Astrocyte (in vitro differentiated cells and primary cell): ENCODE measurements around the gene SLC25A48. TPM values are rescaled to one million over a fixed set of nuclear protein-coding genes. Genes with fewer than 3 reads are reported as not detected.
A peak's percentile ranks its signal among the peaks of the same experiment; 100 is the strongest.

Source experiments
- DNase-seq: peaks from one replicate; pipeline ENCODE4 v3.0.0-alpha.2; 2010; ENCODE audit warnings: low read depth
- FAIRE-seq: peaks from 2 replicates; lab custom pipeline; 2011; peaks lifted over from hg19 to GRCh38; lab: Jason Lieb, UNC
- H2AFZ ChIP-seq: 2 replicates; pipeline ENCODE4 v1.6.0; 2012; ENCODE audit warnings: low read depth, low read length, inconsistent platforms
- H3K27ac ChIP-seq: 2 replicates; pipeline ENCODE4 v1.5.1; 2011; ENCODE audit warnings: low read depth, low read length, inconsistent platforms
- H3K27me3 ChIP-seq: 2 replicates; pipeline ENCODE4 v1.6.0; 2011; ENCODE audit warnings: low read length, inconsistent platforms; ENCODE audit not compliant: insufficient read depth
- H3K36me3 ChIP-seq: 2 replicates; pipeline ENCODE4 v1.5.1; 2011; ENCODE audit warnings: low read length, inconsistent platforms; ENCODE audit not compliant: insufficient read depth
- H3K4me1 ChIP-seq: 2 replicates; pipeline ENCODE4 v1.5.1; 2011; ENCODE audit warnings: low read length, inconsistent platforms; ENCODE audit not compliant: insufficient read depth
- H3K4me2 ChIP-seq: 2 replicates; pipeline ENCODE4 v1.6.0; 2012; ENCODE audit warnings: low read length, inconsistent platforms
- H3K4me3 ChIP-seq: 2 replicates; pipeline ENCODE4 v1.5.1; 2011; ENCODE audit warnings: low read depth, mild to moderate bottlenecking, low read length, inconsistent platforms; ENCODE audit not compliant: insufficient read depth
- H3K79me2 ChIP-seq: 2 replicates; pipeline ENCODE4 v1.6.0; 2012; ENCODE audit warnings: mild to moderate bottlenecking, low read length, inconsistent platforms; ENCODE audit not compliant: insufficient read depth
- H3K9ac ChIP-seq: 2 replicates; pipeline ENCODE4 v1.6.0; 2012; ENCODE audit warnings: mild to moderate bottlenecking, low read length, inconsistent platforms
- H3K9me3 ChIP-seq: 2 replicates; pipeline ENCODE4 v1.5.1; 2012; ENCODE audit warnings: low read depth, mild to moderate bottlenecking, low read length, inconsistent platforms; ENCODE audit not compliant: insufficient read depth
- H4K20me1 ChIP-seq: 2 replicates; pipeline ENCODE4 v1.6.0; 2012; ENCODE audit warnings: low read length, inconsistent platforms; ENCODE audit not compliant: insufficient read depth
- H3K27ac Mint-ChIP-seq: one replicate; pipeline ENCODE4 v1.8.0; 2021; ENCODE audit warnings: mild to moderate bottlenecking, mixed read lengths; ENCODE audit not compliant: unreplicated experiment
- H3K27me3 Mint-ChIP-seq: one replicate; pipeline ENCODE4 v1.8.0; 2021; ENCODE audit warnings: low read depth, mixed read lengths; ENCODE audit not compliant: unreplicated experiment
- H3K36me3 Mint-ChIP-seq: one replicate; pipeline ENCODE4 v1.8.0; 2021; ENCODE audit warnings: low read depth, mixed read lengths; ENCODE audit not compliant: unreplicated experiment
- H3K4me1 Mint-ChIP-seq: one replicate; pipeline ENCODE4 v1.8.0; 2021; ENCODE audit warnings: low read depth, mixed read lengths; ENCODE audit not compliant: unreplicated experiment
- H3K4me3 Mint-ChIP-seq: one replicate; pipeline ENCODE4 v1.8.0; 2021; ENCODE audit warnings: mild to moderate bottlenecking, moderate library complexity, mixed read lengths; ENCODE audit not compliant: unreplicated experiment
- H3K9me3 Mint-ChIP-seq: one replicate; pipeline ENCODE4 v1.8.0; 2021; ENCODE audit warnings: mild to moderate bottlenecking, mixed read lengths; ENCODE audit not compliant: unreplicated experiment
- CTCF ChIP-seq: IDR thresholded peaks from 2 replicates; pipeline ENCODE4 v1.5.1; 2011; ENCODE audit warnings: low read depth, mild to moderate bottlenecking, inconsistent platforms, low read length, moderate library complexity; ENCODE audit not compliant: insufficient read depth
- EZH2 ChIP-seq: IDR thresholded peaks from 2 replicates; pipeline ENCODE4 v1.6.1; 2012; ENCODE audit warnings: mild to moderate bottlenecking, low read length, inconsistent platforms; ENCODE audit not compliant: insufficient read depth
- total RNA-seq: library from RNA; stranded (reverse); gene quantifications from 2 replicates; pipeline ENCODE4 v1.2.1, GENCODE V29; 2021

Gene SLC25A48
- total RNA-seq, 1 donor from 2014 or later = not detected

DNA sequence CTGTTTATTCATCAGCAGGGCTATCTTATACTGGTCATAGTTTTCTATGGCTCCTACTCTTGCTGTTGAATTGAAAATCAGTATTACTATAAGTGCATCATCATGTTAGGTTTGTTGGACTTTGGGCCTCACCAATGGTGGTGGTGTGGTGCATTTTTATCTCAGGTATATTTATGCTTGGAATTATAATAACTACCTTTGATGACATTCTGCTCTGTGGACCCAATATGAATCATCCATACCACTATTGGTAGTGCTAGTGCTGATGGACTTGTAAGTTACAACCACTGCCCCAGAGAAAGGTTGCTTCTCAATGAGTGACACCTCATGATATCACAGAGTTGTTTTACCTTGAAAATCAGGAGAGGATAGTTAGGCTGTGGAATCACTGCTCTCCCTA lies 33.1 kb downstream of the SLC25A48 start:
- H3K79me2 ChIP-seq = no peaks in the 10 kb centered on the region
- H3K4me3 Mint-ChIP-seq = no peak overlapping the region
- no peak overlapping the region for H3K27ac Mint-ChIP-seq
- H3K9me3 ChIP-seq = no peaks in the 10 kb centered on the region
- TF ChIP-seq EZH2 = no peak
- no peak for TF ChIP-seq CTCF
- H3K4me1 Mint-ChIP-seq = no peaks in the 10 kb centered on the region
- H3K36me3 ChIP-seq = no peaks in the 10 kb centered on the region
- no peak overlapping the region for H3K4me2 ChIP-seq
- H2AFZ ChIP-seq = no peak overlapping the region
- no peaks in the 10 kb centered on the region for H3K36me3 Mint-ChIP-seq
- DNase-seq (no peak), FAIRE-seq (peak; percentile 34)
- no peak overlapping the region for H3K4me3 ChIP-seq
- H3K9me3 Mint-ChIP-seq = peaks cover 3% of the 10 kb centered on the region
- no peak overlapping the region for H3K9ac ChIP-seq
- H3K4me1 ChIP-seq = no peaks in the 10 kb centered on the region
- no peak overlapping the region for H3K27ac ChIP-seq
- H3K27me3 Mint-ChIP-seq = peaks cover 38% of the 10 kb centered on the region
- peaks cover 13% of the 10 kb centered on the region for H3K27me3 ChIP-seq
- H4K20me1 ChIP-seq = no peaks in the 10 kb centered on the region

DNA sequence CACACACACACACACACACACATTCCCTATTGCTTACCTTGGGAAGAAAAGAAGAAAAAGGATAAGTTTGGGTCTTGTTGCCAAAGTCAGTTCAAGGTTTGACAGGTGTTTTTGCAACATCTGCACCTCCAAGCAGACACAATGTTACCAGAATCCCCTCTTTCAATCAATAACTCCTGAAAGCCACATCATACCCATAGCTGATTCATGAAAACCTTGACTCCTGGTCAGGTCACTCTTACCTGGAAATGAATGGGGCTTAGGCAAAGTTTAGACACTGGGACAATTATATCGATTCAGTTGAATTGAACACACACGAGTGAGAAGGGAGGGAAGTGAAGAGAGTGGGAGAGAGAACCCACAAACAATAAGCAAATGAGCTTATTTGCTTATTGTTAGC lies 34.2 kb downstream of the SLC25A48 start:
- H3K9me3 ChIP-seq = no peaks in the 10 kb centered on the region
- no peaks in the 10 kb centered on the region for H3K4me1 ChIP-seq
- Mint-ChIP-seq H3K9me3 (peaks cover 2% of the 10 kb centered on the region), H3K4me3 (no peak overlapping the region), H3K27ac (no peak overlapping the region), H3K27me3 (peaks cover 38% of the 10 kb centered on the region), H3K36me3 (no peaks in the 10 kb centered on the region), H3K4me1 (no peaks in the 10 kb centered on the region)
- H3K27ac ChIP-seq = no peak overlapping the region
- FAIRE-seq = no peak
- no peak overlapping the region for H2AFZ ChIP-seq
- no peaks in the 10 kb centered on the region for H3K36me3 ChIP-seq
- no peak for TF ChIP-seq EZH2
- TF ChIP-seq CTCF = no peak
- H3K27me3 ChIP-seq = peaks cover 15% of the 10 kb centered on the region
- H3K4me2 ChIP-seq = no peak overlapping the region
- no peaks in the 10 kb centered on the region for H3K79me2 ChIP-seq
- H4K20me1 ChIP-seq = no peaks in the 10 kb centered on the region
- DNase-seq = no peak
- H3K9ac ChIP-seq = no peak overlapping the region
- no peak overlapping the region for H3K4me3 ChIP-seq

DNA sequence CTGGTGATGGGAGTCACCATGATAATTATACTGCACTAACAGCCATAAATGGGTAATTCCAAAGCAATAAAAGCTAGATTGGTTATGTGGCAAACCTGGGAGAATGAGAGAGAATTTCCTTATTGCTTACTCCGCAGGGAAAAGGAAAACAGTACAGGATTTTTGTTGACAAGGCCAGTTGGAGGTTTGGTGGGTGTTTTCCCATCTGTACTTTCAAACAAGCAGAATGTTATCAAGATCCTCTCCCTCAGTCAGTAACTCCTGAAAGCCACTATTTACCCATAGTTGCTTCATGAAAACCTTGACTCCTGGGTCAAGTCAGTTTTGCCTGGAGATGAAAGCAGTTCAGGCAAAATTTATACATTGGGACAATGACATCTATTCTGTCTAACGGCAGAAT lies 34.8 kb downstream of the SLC25A48 start:
- Histone ChIP-seq H3K36me3 (no peaks in the 10 kb centered on the region), H3K4me2 (no peak overlapping the region), H3K79me2 (no peaks in the 10 kb centered on the region), H4K20me1 (no peaks in the 10 kb centered on the region), H3K27ac (no peak overlapping the region), H3K4me3 (no peak overlapping the region), H3K4me1 (no peaks in the 10 kb centered on the region), H3K9me3 (no peaks in the 10 kb centered on the region), H3K9ac (no peak overlapping the region), H3K27me3 (peaks cover 16% of the 10 kb centered on the region), H2AFZ (no peak overlapping the region)
- peaks cover 1% of the 10 kb centered on the region for H3K9me3 Mint-ChIP-seq
- TF ChIP-seq EZH2 = no peak
- no peak for TF ChIP-seq CTCF
- H3K27me3 Mint-ChIP-seq = peaks cover 40% of the 10 kb centered on the region
- DNase-seq = no peak
- FAIRE-seq = no peak
- H3K27ac Mint-ChIP-seq = no peak overlapping the region
- no peaks in the 10 kb centered on the region for H3K36me3 Mint-ChIP-seq
- H3K4me1 Mint-ChIP-seq = no peaks in the 10 kb centered on the region
- H3K4me3 Mint-ChIP-seq = no peak overlapping the region
